Measurements from ENCODE around the gene DHX38.
A peak's percentile ranks its signal among the peaks of the same experiment; 100 is the strongest.

GRCh38 chr16:72066747-72067146, 26.9 kb upstream of the DHX38 start:
- TF ChIP-seq, protein P1, sequence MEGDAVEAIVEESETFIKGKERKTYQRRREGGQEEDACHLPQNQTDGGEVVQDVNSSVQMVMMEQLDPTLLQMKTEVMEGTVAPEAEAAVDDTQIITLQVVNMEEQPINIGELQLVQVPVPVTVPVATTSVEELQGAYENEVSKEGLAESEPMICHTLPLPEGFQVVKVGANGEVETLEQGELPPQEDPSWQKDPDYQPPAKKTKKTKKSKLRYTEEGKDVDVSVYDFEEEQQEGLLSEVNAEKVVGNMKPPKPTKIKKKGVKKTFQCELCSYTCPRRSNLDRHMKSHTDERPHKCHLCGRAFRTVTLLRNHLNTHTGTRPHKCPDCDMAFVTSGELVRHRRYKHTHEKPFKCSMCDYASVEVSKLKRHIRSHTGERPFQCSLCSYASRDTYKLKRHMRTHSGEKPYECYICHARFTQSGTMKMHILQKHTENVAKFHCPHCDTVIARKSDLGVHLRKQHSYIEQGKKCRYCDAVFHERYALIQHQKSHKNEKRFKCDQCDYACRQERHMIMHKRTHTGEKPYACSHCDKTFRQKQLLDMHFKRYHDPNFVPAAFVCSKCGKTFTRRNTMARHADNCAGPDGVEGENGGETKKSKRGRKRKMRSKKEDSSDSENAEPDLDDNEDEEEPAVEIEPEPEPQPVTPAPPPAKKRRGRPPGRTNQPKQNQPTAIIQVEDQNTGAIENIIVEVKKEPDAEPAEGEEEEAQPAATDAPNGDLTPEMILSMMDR (IDR thresholded peaks at IDR 0.05): peak in 4 of 6 experiments; percentile 26 to 56 (median 42)
- TF ChIP-seq POLR2A (IDR thresholded peaks at IDR 0.05): no peak

Data from thyroid gland (tissue), 4 donors.